Stimulated activated CD8-positive, alpha-beta memory T cell treated with anti-CD3 and anti-CD28 coated beads, Interleukin-7, amount 100 ng/mL, for 48 hours (primary cell): Measurements from ENCODE around the gene IFT80.
A peak's percentile ranks its signal among the peaks of the same experiment; 100 is the strongest.

Experiments used
- DNase-seq, 2 donors: peaks; one replicate each; pipeline ENCODE4 v3.0.0-alpha.2; 2020; ENCODE audit warnings: low read depth in 1 of 2; ENCODE audit errors: extremely low read depth in 1 of 2

IFT80 gene

DNA sequence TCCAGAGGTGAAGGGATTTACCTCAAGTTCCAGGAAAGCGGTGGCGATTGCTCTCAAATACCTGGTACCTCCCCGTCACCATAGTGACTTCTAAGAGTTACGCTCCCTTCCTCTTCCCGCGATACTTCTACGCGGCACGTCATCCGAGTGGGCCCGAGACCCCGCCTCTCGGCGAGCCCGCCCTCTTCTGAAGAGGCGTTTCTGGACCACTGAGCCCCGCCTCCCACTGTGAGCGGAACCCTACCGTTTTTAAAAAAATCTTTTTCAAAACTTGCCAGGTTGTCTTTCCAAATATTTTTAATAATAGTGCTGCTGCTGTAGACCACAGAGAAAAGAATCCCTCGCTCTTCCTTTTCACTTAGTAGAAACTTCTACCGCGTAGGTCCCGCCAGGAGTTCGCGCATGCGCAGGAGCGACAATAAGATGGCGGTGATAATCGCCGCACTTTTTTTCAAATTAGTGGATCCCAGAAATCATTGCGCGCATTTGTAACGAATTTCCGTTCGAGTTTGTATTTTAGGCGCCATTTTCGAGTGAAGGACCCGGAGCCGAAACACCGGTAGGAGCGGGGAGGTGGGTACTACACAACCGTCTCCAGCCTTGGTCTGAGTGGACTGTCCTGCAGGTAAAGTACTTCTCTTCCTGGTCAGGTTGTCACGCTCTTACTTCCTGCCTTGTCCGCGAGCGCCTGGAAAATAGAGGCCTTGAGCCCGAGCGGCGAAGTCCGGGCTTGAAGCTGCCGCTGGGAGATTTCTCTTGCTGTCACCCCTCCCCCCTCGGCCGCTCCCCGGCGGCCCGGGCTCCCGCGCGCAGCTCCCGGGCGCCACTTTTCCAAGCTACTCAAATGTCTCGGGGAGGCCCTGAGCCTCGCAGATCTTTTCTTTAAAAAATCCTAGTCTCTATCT is at the start of gene IFT80, which contains the start of gene SMC4:
Gene IFT80, minus strand, starts transcription at position 101 of the 905 bp plus-strand sequence. CDS start 14,625 bp downstream, outside the sequence.
Gene SMC4, plus strand, starts transcription at position 526 of the 905 bp plus-strand sequence. CDS start 1,177 bp downstream, outside the sequence.
- DNase-seq: peak; percentile 82 to 91

DNA sequence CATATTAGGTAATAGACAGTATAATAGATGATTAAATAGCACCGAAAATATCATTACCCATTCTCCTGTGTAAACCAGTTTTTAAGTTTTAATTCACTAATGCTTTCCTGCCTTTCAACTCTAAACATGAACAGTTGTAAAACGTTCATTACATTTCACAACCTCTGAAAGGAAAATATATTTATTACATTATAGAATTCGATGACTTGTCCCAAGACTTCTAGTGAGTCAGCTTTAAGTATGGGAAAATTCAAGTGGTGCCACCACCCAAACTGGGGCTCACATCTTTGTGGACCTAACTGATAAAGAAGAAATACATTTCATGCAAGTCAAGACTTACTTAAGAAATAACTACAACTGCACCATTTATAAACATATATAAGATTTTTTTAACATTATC is 48.5 kb upstream of the IFT80 start:
- DNase-seq: no peak

DNA sequence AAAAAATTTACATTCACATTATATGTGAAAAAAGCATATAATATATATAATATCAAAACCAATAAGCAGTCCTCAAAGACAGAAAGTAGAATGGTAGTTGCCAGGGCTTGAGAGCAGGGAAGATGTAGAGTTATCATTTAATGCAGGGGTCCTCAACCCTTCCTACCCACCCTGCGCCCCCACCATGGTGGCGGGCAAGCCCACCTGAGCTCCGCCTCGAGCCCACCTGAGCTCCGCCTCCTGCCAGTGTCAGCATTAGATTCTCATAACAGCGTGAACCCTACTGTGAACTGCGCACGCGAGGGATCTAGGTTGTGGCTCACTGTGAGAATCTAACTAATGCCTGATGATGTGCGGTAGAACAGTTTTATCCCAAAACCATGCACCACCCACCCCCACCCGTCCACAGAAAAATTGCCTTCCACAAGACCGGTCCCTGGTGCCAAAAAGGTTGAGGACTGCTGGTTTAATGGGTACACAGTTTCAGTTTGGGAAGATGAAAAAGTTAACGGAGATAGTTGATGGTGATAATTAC is 47.6 kb upstream of the IFT80 start:
- DNase-seq: no peak

DNA sequence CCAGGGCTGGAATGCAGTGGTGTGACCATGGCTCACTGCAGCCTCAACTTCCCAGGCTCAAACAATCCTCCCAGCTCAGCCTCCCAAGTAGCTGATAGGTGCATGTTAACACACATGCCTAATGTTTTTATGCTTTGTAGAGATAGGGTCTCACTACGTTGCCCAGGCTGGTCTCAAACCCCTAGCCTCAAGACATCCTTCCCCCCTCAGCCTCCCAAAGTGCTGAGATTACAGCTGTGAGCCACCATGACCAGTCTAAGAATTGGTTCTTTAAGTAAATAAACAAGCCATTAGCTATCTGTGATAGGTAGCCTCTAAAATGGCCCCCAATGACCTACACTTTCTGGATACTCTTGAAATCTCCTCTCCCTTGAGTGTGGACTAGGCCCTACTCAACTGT is 46.8 kb upstream of the IFT80 start:
- no peak for DNase-seq

DNA sequence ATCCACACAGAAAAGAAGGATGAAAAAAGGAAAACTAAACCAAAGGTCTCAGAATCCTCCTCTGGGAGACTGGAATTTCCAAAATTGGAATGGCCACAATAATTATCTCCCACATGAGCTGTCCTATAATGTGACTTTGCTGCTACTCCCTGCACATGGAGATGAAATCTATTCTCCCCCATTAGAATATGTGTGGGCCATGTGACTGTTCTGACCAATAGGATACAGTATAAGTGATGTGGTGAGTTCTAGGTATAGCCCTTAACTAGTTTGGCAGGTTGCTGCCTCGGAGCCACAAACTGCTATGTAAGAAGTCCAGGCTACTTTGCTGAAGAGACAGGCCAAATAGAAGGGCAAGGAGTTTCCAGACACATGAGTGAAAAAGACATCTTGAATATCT is 45.4 kb upstream of the IFT80 start:
- DNase-seq: no peak

DNA sequence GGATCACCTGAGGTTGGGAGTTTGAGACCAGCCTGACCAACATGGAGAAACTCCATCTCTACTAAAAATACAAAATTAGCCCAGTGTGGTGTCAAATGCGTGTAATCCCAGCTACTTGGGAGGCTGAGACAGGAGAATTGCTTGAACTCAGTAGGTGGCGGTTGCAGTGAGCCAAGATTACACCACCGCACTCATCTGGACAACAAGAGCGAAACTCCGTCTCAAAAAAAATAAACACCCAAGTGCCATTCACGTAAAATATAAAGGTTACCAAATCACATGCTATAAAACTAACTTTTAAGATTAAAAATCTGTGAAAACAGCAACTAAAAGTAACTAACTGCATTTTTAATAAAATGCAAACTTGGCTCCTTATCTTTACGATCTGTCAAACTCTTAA is 41.7 kb upstream of the IFT80 start:
- DNase-seq: no peak

DNA sequence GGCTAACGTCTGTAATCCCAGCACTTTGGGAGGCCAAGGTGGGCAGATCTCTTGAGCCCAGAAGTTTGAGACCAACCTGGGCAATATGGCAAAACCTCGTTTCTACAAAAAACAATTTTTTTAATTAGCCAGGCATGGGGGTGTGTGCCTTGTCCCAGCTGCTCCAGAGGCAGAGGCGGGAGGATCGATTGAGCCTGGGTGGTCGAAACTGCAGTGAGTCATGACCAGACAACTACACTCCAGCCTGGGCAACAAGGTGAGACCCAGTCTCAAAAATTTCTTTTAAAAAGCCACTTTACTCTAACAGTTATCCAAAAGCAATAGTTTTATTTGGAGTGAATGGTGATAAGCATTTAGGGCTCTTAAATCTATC is 38.0 kb upstream of the IFT80 start:
- DNase-seq: no peak

DNA sequence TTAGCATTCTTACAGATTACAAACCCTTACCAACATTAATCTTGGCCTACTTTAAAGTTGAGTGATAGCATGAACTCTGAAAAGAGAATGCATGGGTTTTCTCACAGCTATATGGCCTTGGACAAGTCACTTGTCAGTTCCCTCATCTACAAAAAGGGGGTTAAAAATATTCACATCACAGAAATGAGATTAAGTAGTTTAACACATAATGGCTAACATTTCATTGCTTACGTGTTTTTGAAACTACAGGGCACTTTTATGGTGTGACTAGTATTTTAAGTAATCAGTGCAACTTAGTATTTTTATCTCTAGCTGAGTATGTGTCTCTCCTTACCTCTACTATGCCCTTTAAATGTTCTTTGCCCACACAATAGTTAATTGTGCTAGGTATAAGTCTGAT is 36.7 kb upstream of the IFT80 start:
- DNase-seq: no peak

DNA sequence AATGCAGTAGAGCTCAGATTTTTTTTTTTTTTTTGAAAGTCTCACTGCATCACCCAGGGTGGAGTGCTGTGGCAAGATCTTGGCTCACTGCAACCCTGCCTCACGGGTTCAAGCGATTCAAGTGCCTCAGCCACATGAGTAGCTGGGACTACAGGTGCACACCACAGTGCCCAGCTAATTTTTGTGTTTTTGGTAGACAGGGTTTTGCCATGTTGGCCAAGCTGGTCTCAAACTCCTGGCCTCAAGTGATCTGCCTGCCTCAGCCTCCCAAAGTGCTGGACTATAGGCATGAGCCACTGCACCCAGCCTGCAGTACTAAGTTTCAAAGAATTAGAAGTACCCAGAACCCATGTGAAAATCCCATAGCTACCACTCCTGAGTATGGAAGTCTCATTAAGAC is 36.1 kb upstream of the IFT80 start:
- no peak for DNase-seq

DNA sequence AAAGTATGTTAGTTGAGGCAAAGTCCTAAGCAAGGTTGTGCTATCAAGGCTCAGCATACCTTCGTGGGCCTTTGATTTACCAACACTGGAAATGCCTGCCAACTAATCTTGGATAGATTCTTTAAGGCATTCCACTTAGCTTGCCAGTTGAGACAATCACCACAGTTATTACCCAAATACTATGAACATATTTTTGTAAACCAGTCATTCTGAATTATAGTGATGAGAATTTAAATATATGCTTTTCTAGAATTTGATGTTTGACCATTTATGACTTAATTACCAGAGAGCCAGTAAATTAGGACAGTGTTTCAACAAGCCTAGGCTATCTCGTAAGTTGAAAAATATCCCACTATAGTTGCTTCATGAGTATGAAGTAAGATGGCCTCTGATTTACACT is 35.0 kb upstream of the IFT80 start:
- DNase-seq: no peak

DNA sequence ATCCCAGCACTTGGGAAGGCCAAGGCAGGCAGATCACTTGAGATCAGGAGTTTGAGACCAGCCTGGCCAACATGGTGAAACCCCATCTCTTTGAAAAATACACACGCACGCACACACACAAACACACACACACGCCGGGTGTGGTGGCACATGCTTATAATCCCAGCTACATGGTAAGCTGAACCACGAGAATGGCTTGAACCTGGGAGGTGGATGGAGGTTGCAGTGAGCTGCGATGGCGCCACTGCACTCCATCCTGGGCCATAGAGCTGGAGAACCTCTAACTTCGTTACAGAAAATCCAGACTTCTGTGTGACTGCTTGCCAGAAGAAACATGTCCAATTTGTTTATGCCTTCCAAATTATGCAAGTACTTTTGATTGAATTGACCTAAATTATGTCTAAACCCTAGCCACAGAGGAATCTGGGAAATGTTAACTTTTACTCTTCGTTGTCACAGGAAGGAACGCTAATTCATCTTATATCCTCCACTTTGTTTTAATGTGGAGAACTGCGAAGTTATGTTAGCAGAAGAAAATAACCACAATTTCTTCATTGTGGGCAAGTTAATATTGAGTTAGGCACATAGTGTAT is 28.9 kb upstream of the IFT80 start:
- DNase-seq: no peak

DNA sequence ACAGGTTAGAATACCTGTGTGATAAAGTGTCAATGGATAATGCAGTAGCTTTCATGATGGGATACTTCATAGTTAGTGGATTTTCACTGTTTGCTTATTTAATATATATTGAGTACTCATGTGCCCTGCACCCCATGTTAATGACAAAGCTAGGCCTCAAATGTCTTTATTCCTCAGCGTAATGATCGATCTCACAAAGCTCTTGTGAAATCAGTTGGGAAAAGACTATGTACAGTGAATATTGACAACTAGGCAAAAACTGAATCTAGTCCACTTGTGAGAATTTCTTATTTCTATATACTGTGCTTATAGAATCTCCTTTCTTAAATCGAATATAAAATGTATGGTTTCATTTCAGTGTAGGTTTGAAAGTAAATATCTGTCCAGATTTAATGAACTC is 18.3 kb upstream of the IFT80 start:
- DNase-seq: no peak

DNA sequence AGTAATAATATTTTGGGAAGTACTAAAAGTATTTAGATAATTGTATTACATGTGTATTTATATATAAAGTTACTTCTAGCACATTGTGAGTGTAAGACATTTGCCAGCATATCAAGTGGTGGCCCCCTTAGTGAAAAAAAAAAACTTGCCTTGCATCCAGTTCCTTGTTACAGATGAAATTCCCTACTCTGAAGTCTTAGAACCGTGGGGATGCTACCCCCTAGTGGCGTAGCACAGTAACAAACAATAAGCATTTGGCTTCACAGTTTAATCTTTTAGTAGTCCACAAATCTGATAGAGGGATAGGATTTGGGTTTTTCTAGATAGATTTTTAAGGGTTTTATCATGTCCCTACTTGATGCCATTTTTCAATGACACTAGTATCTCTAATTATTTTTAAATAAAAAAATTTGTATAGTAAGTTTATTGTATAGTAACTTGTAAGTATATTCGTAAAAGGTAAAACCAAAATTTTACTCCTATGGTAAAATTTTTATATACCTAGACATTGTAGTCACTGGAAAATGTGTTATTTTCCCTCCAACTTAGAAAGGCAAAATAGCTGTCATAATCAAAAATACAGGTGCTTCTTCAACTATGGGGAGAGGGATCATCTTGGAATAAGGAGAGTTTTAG is 14.7 kb upstream of the IFT80 start:
- peak; percentile 13 to 29 for DNase-seq

DNA sequence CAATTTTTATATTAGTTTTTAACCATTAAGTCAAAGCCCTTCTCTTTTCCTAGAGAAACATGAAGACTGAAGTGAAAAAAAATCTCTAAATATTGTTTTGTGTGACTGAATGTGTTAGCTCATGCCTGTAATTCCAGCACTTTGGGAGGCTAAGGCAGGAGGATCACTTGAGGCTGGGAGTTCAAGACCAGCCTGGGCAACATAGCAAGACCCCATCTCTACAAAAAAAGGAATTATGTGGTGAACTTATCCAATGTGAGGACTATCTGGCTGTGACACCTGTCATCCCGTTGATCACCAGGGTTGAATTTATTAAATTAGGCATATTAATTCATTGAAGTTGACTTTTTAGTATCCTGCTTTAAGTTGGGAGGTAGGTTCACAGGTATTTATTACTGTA is 13.5 kb upstream of the IFT80 start:
- DNase-seq: no peak

DNA sequence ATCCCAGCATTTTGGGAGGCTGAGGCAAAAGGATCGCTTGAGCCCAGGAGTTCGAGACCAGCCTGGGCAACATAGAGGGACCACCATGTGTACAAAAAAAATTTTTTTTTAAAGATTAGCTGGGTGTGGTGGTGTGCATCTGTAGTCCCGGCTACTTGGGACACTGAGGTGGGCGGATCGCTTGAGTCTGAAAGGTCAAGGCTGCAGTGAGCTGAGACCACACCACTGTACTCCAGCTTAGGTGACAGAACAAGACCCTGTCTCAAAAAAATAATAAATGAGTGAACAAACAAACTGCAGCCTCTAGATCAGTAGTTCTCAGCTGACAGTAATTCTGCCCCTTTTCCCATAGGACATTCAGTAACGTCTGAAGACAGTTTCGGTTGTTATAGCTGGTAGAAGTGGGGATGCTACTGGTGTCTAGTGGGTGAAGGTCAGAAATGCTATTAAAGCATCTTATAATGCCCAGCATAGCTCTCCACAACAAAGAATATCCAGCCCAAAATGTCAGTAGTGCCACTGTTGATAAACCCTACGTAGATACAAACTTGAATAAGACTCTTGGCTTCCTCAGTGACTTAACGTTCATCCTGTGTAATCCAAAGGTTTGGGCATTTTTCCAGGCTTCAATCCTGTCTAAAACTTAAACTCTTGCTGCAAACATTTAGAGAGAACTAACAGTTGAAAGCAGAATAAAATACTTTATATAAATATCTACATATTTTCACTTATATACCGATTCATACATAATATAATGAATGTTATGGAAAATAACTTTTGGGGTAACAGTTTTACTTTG is 11.0 kb upstream of the IFT80 start:
- no peak for DNase-seq

DNA sequence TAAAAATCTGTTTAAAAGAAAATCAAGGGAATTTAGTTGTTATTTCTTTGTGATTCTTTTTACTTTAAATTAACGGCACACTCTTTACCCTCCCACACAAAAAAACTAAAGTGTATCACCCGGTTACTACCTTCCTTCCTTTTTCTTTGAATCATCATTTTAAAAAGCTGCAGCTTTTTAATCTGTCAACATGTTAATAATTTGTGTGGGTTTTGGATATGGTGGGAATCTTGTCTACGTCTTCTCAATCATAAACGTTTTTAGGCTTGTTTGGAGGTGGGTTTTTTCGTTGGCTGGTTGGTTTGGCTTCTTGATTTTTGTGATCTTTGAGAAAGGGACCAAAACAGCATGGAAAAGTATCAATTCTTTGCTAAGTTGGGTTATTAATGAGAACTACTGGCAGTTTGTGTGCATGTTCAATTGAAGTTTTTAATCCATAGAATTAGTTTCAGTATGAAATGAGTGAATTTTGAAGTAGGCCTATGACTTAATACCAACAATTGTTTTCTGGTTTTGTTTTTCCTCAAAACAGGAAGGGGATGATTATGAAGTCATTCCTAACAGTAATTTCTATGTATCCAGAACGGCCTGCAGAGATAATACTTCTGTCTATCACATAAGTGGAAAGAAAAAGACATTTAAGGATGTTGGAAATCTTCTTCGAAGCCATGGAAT is 4.9 kb upstream of the IFT80 start:
- DNase-seq: no peak

DNA sequence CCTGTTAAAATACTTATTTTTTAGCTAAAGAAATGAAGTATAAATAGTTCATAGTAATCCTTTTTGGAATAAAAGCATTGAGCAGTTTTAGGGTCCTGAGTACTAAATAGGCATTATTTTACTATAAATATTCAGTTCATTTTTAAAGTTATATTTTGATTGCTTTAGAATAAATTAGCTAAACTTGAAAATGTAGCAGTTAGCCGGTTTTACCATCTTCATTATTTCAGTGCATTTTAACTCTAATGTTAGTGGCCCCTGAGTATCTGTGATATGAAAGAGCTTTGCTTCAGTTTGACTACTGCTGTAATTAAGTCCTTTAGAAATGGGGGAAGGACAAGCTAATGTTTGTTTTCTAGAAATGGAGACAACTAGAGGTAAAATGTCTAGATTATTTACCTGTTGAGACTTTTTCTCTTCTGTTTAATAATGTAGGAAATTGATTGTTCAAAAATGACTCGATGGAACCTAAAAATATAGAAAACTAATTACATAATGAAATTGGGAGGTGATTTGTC is 4.1 kb upstream of the IFT80 start:
- DNase-seq: no peak

DNA sequence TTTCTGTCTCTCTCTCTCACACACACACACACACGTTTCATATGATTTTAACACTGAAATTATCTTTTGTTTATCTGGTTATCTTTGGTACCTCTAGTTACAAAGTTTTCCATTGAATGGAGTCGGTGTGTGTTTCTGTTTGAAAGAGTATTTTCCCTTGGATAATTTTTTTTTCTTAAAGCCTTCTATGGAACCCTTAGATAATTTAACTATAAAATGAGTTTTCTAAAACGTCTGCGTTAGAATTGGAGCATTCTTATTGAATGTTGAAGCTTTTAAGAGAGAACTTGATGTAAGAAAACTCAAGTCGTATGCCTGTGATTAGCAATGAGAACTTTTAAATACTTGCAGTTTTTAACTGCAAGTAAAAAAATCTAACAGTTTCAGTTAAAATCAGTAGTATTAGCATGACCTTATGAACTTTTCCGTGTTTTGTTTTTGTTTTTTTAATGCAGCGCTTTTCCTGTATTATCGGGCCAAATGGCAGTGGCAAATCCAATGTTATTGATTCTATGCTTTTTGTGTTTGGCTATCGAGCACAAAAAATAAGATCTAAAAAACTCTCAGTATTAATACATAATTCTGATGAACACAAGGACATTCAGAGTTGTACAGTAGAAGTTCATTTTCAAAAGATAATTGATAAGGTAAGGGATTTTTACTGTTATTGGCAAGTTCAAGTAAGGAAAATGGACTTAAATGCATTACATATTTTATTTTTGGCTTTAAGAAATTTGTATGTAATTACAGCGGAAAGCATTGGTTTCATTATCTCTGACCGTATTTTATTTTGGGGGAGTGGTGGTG is 3.4 kb upstream of the IFT80 start:
- no peak for DNase-seq
